Peyer's patch (tissue), 4 donors: ENCODE results near the gene ASIC5.

ENCODE experiments used
- POLR2A ChIP-seq, 2 donors: fragments of 450-650 bp; IDR thresholded peaks; one replicate each; pipeline ENCODE4 v1.5.1; 2017; ENCODE audit warnings: antibody characterized with exemption in 2 of 2, mild to moderate bottlenecking in 2 of 2, moderate library complexity in 2 of 2
- TF ChIP-seq, protein P1 (sequence below), 6 experiments: fragments of 450-650 bp in 4 of 6; fragments of 200-600 bp in 2 of 6; sonication (generic) in 1 of 6; IDR thresholded peaks; one replicate each; pipeline ENCODE4 v1.5.1; 2017 to 2019; ENCODE audit warnings: antibody characterized with exemption in 6 of 6, mild to moderate bottlenecking in 3 of 6, moderate library complexity in 1 of 6

DNA sequence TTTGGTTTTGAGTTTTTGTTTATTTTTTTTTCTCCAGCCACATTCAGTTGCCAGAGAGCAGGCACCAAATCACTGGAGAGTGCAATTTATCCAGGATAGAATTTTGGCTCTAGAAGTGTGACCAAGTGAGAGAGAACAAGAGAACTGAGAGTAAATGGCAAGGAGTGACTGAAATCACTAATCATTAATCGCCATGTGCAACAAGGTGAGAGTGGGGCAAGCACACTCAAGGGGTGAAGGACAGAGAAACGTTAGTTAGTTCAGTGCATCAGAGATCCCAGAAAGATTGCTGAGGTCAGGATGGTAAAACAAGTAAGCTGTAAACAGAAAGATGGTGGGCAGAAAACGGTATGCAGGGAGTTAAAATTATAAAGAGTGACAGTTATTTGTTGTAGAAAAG, 17.8 kb upstream of the ASIC5 start:
- TF ChIP-seq, protein P1, sequence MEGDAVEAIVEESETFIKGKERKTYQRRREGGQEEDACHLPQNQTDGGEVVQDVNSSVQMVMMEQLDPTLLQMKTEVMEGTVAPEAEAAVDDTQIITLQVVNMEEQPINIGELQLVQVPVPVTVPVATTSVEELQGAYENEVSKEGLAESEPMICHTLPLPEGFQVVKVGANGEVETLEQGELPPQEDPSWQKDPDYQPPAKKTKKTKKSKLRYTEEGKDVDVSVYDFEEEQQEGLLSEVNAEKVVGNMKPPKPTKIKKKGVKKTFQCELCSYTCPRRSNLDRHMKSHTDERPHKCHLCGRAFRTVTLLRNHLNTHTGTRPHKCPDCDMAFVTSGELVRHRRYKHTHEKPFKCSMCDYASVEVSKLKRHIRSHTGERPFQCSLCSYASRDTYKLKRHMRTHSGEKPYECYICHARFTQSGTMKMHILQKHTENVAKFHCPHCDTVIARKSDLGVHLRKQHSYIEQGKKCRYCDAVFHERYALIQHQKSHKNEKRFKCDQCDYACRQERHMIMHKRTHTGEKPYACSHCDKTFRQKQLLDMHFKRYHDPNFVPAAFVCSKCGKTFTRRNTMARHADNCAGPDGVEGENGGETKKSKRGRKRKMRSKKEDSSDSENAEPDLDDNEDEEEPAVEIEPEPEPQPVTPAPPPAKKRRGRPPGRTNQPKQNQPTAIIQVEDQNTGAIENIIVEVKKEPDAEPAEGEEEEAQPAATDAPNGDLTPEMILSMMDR (IDR thresholded peaks at IDR 0.05), result no peak
- no peak for TF ChIP-seq POLR2A (IDR thresholded peaks at IDR 0.05)
